ENCODE results near the gene KCTD10. TPM values are rescaled to one million over a fixed set of nuclear protein-coding genes. Genes with fewer than 3 reads are reported as not detected.

KCTD10 gene, protein sequence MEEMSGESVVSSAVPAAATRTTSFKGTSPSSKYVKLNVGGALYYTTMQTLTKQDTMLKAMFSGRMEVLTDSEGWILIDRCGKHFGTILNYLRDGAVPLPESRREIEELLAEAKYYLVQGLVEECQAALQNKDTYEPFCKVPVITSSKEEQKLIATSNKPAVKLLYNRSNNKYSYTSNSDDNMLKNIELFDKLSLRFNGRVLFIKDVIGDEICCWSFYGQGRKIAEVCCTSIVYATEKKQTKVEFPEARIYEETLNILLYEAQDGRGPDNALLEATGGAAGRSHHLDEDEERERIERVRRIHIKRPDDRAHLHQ
- total RNA-seq: 10 to 100 TPM; 38.5 to 47.8 TPM

- peak within 1 kb of the TSS; percentile 91 to 99 for H3K4me3 Mint-ChIP-seq
- peak within 1 kb of the TSS; percentile 76 for H3K27ac Mint-ChIP-seq
- no peaks in the 10 kb centered on the region for H3K9me3 Mint-ChIP-seq
- H3K27me3 Mint-ChIP-seq (ENCODE audit: low read depth): no peaks in the 10 kb centered on the region
- ATAC-seq (replicated peaks in 1 of 2): peak; percentile 99
- peaks cover 1 to 2% of the 10 kb centered on the region in 2 donors for H3K36me3 Mint-ChIP-seq (ENCODE audit: insufficient read depth in 2 of 2)
- peaks cover 52% of the 10 kb centered on the region for H3K4me1 Mint-ChIP-seq (ENCODE audit: low read depth)
- peak; percentile 91 to 92 for DNase-seq
These were observed at the start of gene KCTD10, which contains the start of gene UBE3B for GRCh38 chr12:109477185-109477962. TSS of gene KCTD10 (minus strand) at chr12:109477300. CDS start at chr12:109477262, 38 bp downstream. TSS of gene UBE3B (plus strand) at chr12:109477634. CDS start at chr12:109483552, 5,918 bp downstream.

DNA sequence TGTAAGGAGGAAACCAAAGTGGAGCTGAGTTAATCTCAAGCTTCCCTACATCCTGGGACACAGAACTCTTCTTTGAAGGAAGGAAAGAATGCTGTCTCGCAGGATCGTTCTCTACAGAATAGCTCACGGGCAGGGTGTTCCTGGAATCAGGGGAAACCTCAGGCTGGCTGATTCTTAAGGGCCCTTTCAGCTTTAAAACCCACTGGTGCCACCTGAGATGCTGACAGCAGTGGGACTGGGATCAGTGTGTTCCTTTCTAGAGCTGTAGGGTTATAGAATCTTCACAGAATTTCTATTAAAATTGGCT is 48.1 kb upstream of the KCTD10 start:
- DNase-seq (no peak), ATAC-seq (replicated peaks in 1 of 2) (no peak)
- Mint-ChIP-seq H3K4me1 (ENCODE audit: low read depth) (no peaks in the 10 kb centered on the region), H3K9me3 (no peaks in the 10 kb centered on the region), H3K36me3 (ENCODE audit: insufficient read depth in 2 of 2) (peaks cover 0 to 1% of the 10 kb centered on the region in 2 donors), H3K4me3 (no peak overlapping the region), H3K27ac (no peak overlapping the region), H3K27me3 (ENCODE audit: low read depth) (no peaks in the 10 kb centered on the region)

DNA sequence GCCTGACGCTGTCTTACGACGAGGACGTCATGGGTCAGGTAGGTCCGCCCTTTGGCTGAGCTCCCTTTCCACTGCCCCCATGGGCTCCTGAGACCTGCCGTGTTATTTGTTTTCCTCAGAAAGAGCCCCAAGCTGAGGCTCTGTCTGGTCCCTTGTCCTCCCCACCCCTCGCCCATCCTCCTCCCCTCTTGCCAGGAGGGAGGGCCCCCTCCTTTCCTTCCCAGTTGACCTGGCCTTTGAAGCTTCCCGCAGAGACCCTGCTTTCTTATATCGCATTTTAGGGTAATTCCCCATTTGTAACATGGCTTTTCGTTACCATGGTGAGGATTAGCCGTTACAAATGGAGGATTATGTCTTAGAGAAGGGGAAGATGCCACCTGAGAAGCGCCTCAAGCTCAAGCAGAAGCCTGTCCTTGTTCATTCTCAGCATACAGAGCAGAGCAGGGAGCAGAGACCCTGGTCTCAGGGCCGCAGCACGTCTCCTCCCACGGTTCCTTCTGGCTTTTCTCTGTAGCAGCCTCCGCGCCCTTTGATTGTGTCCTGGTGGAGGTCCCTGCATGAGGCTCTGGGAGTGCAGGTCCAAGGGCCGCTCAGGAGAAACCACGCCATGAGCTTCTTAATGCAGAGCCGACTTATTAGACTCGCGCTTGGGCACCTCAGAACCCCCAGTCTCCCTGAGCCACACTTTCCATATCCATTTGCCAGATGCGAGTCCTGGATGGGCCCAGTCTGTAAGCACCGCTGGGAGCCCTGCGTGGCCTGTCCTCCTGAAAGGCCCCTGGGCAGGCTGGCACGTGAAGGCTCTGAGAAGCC is 47.6 kb upstream of the KCTD10 start:
- Mint-ChIP-seq H3K36me3 (ENCODE audit: insufficient read depth in 2 of 2) (peaks cover 0 to 1% of the 10 kb centered on the region in 2 donors), H3K4me3 (no peak overlapping the region), H3K27me3 (ENCODE audit: low read depth) (no peaks in the 10 kb centered on the region)

DNA sequence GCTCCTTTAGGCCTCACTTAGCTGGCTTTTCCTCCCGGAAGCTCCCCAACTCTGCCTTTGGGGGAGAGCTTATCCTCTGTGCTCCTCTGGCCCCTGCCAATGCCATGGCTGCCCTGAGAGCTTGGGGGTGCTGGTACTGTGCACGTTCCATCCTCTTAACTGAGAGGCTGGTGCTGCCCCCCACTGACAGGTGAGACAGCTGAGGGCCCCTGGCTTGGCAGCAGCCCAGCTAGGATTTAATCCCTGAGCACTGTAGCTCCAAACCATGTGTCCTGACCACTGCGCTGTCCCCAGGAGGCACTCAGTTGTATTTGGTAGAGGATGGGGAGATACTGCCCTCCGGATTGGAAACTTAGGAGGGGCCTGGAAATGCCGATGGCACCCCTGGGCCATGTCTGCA is 46.4 kb upstream of the KCTD10 start:
- peaks cover 0 to 1% of the 10 kb centered on the region in 2 donors for H3K36me3 Mint-ChIP-seq (ENCODE audit: insufficient read depth in 2 of 2)

More for the DNA sequence above, 47.6 kb upstream of the KCTD10 start:
- no peak overlapping the region for H3K27ac Mint-ChIP-seq
- H3K9me3 Mint-ChIP-seq: no peaks in the 10 kb centered on the region
- no peak for DNase-seq
- no peaks in the 10 kb centered on the region for H3K4me1 Mint-ChIP-seq (ENCODE audit: low read depth)
- no peak for ATAC-seq (replicated peaks in 1 of 2)

DNA sequence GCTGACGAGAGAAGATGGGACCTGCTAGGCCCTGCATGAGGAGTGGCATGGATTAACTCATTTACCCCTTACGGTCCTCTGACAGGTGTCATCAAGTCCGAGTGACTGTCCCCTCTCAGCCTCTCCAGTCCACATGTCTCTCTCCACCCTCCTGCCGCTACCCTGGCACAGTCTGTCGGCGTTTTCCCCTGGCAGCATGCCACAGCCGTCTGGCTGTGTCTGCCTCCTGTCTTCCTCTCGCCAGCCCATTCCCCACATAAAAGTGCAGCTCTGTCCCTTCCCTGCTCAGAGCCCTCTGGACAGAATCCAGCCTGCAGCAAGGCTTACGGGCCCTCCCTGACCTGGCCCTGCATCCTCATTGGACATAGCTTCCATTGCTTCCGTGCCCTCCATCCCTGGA is 46.0 kb upstream of the KCTD10 start:
- Mint-ChIP-seq H3K4me3 (no peak overlapping the region), H3K9me3 (no peaks in the 10 kb centered on the region), H3K36me3 (ENCODE audit: insufficient read depth in 2 of 2) (peaks cover 0 to 1% of the 10 kb centered on the region in 2 donors)

More for the DNA sequence above, 46.4 kb upstream of the KCTD10 start:
- no peak overlapping the region for H3K27ac Mint-ChIP-seq
- no peak overlapping the region for H3K4me3 Mint-ChIP-seq
- ATAC-seq (replicated peaks in 1 of 2) (no peak), DNase-seq (no peak)
- H3K27me3 Mint-ChIP-seq (ENCODE audit: low read depth): no peaks in the 10 kb centered on the region
- no peaks in the 10 kb centered on the region for H3K9me3 Mint-ChIP-seq
- H3K4me1 Mint-ChIP-seq (ENCODE audit: low read depth): no peaks in the 10 kb centered on the region

GRCh38 chr12:109521831-109522230 is 44.7 kb upstream of the KCTD10 start:
- peaks cover 1 to 3% of the 10 kb centered on the region in 2 donors for H3K36me3 Mint-ChIP-seq (ENCODE audit: insufficient read depth in 2 of 2)
- H3K27me3 Mint-ChIP-seq (ENCODE audit: low read depth): no peaks in the 10 kb centered on the region
- no peak overlapping the region for H3K27ac Mint-ChIP-seq
- no peaks in the 10 kb centered on the region for H3K9me3 Mint-ChIP-seq
- DNase-seq: no peak
- no peak overlapping the region for H3K4me3 Mint-ChIP-seq
- no peaks in the 10 kb centered on the region for H3K4me1 Mint-ChIP-seq (ENCODE audit: low read depth)
- no peak for ATAC-seq (replicated peaks in 1 of 2)

More for the DNA sequence above, 46.0 kb upstream of the KCTD10 start:
- no peaks in the 10 kb centered on the region for H3K27me3 Mint-ChIP-seq (ENCODE audit: low read depth)
- DNase-seq: no peak
- H3K27ac Mint-ChIP-seq: no peak overlapping the region
- ATAC-seq (replicated peaks in 1 of 2): no peak
- H3K4me1 Mint-ChIP-seq (ENCODE audit: low read depth): no peaks in the 10 kb centered on the region

- H3K36me3 Mint-ChIP-seq (ENCODE audit: insufficient read depth in 2 of 2): peaks cover 1 to 6% of the 10 kb centered on the region in 2 donors
- H3K4me3 Mint-ChIP-seq: no peak overlapping the region
- H3K27ac Mint-ChIP-seq: no peak overlapping the region
- H3K9me3 Mint-ChIP-seq: no peaks in the 10 kb centered on the region
- H3K4me1 Mint-ChIP-seq (ENCODE audit: low read depth): no peaks in the 10 kb centered on the region
- ATAC-seq (replicated peaks in 1 of 2) (no peak), DNase-seq (no peak)
- no peaks in the 10 kb centered on the region for H3K27me3 Mint-ChIP-seq (ENCODE audit: low read depth)
These were observed 42.7 kb upstream of the KCTD10 start for GRCh38 chr12:109519787-109520186.

- H3K9me3 Mint-ChIP-seq: no peaks in the 10 kb centered on the region
- no peak overlapping the region for H3K27ac Mint-ChIP-seq
- peaks cover 1 to 6% of the 10 kb centered on the region in 2 donors for H3K36me3 Mint-ChIP-seq (ENCODE audit: insufficient read depth in 2 of 2)
- no peaks in the 10 kb centered on the region for H3K27me3 Mint-ChIP-seq (ENCODE audit: low read depth)
- ATAC-seq (replicated peaks in 1 of 2): no peak
- peak; percentile 48 to 54 for DNase-seq
- H3K4me1 Mint-ChIP-seq (ENCODE audit: low read depth): no peaks in the 10 kb centered on the region
- no peak overlapping the region for H3K4me3 Mint-ChIP-seq
These were observed 41.9 kb upstream of the KCTD10 start for GRCh38 chr12:109518820-109519665.

GRCh38 chr12:109517619-109518018 is 40.5 kb upstream of the KCTD10 start:
- no peak overlapping the region for H3K4me3 Mint-ChIP-seq
- DNase-seq: no peak
- peaks cover 1 to 6% of the 10 kb centered on the region in 2 donors for H3K36me3 Mint-ChIP-seq (ENCODE audit: insufficient read depth in 2 of 2)
- no peak for ATAC-seq (replicated peaks in 1 of 2)
- H3K27ac Mint-ChIP-seq: no peak overlapping the region
- no peaks in the 10 kb centered on the region for H3K9me3 Mint-ChIP-seq
- no peaks in the 10 kb centered on the region for H3K4me1 Mint-ChIP-seq (ENCODE audit: low read depth)
- no peaks in the 10 kb centered on the region for H3K27me3 Mint-ChIP-seq (ENCODE audit: low read depth)

DNA sequence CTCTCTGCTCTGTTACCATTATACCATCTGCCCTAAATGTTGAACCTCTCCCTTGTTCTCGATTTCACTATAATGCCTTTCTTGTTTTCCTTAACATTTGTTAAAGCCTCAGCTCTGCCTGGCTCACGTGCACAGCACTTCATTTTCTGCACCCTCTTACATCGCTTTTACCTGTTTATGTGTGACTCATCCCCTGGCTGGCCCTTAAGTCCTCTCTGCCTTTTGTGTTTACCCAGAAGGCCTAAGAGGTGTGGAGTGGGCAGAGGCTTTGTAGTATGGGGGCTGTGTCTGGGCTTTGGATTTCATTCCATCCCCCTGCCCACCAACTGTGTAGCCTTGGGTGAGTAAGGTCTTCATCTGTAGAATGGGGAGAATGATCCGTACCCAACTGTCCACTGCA is 36.9 kb upstream of the KCTD10 start:
- H3K4me3 Mint-ChIP-seq: no peak overlapping the region
- DNase-seq (no peak), ATAC-seq (replicated peaks in 1 of 2) (no peak)
- peaks cover 5 to 12% of the 10 kb centered on the region in 2 donors for H3K36me3 Mint-ChIP-seq (ENCODE audit: insufficient read depth in 2 of 2)
- no peak overlapping the region for H3K27ac Mint-ChIP-seq
- no peaks in the 10 kb centered on the region for H3K27me3 Mint-ChIP-seq (ENCODE audit: low read depth)
- H3K9me3 Mint-ChIP-seq: no peaks in the 10 kb centered on the region
- H3K4me1 Mint-ChIP-seq (ENCODE audit: low read depth): no peaks in the 10 kb centered on the region

DNA sequence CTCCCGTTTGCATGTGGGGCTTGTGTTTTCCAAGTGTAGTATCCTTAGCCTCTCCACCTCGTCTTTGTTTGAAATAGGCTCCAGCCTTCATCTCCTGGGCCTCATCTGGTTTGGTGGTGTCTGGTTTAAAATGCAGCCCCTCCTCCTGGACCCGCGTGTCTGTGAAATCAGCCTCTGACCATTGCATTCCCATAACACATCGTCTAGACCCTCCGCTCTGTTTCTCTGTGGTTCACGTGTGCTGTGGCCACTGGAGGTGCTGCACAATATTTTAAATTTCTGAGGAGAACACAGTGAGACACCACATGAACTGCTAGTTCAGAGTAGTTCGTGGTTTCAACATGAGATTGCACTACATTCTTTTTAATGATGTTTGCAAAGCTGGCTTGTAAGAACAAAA is 36.0 kb upstream of the KCTD10 start:
- Mint-ChIP-seq H3K36me3 (ENCODE audit: insufficient read depth in 2 of 2) (peaks cover 5 to 12% of the 10 kb centered on the region in 2 donors), H3K9me3 (no peaks in the 10 kb centered on the region)

GRCh38 chr12:109512608-109513007 is 35.5 kb upstream of the KCTD10 start:
- peaks cover 5 to 10% of the 10 kb centered on the region in 2 donors for H3K36me3 Mint-ChIP-seq (ENCODE audit: insufficient read depth in 2 of 2)
- H3K27ac Mint-ChIP-seq: no peak overlapping the region

More for the DNA sequence above, 36.0 kb upstream of the KCTD10 start:
- DNase-seq (no peak), ATAC-seq (replicated peaks in 1 of 2) (no peak)
- no peak overlapping the region for H3K27ac Mint-ChIP-seq
- no peak overlapping the region for H3K4me3 Mint-ChIP-seq
- H3K4me1 Mint-ChIP-seq (ENCODE audit: low read depth): no peaks in the 10 kb centered on the region
- H3K27me3 Mint-ChIP-seq (ENCODE audit: low read depth): no peaks in the 10 kb centered on the region

More at GRCh38 chr12:109512608-109513007, 35.5 kb upstream of the KCTD10 start:
- H3K27me3 Mint-ChIP-seq (ENCODE audit: low read depth): no peaks in the 10 kb centered on the region
- H3K4me3 Mint-ChIP-seq: no peak overlapping the region
- H3K4me1 Mint-ChIP-seq (ENCODE audit: low read depth): no peaks in the 10 kb centered on the region
- no peaks in the 10 kb centered on the region for H3K9me3 Mint-ChIP-seq
- ATAC-seq (replicated peaks in 1 of 2): no peak
- DNase-seq: no peak

Data from activated T-cell treated with anti-CD3 and anti-CD28 coated beads, Interleukin-2, amount 50 U/mL, for 72 hours (primary cell).